Gastrocnemius medialis (tissue), 4 donors: ENCODE measurements around the gene SUV39H2.

ENCODE experiments used
- POLR2A ChIP-seq, 2 donors: fragments of 450-650 bp; IDR thresholded peaks; one replicate each; pipeline ENCODE4 v1.6.1; 2017; ENCODE audit warnings: antibody characterized with exemption in 2 of 2, mild to moderate bottlenecking in 2 of 2, moderate library complexity in 2 of 2
- TF ChIP-seq, protein P1 (sequence below), 5 experiments: fragments of 450-650 bp in 3 of 5; fragments of 200-600 bp in 2 of 5; sonication (generic) in 2 of 5; IDR thresholded peaks in 4 of 5; conservative IDR thresholded peaks in 1 of 5; 1 replicate in 4 of 5; 2 replicates in 1 of 5; pipeline ENCODE4 v1.5.1; 2016 to 2019; ENCODE audit warnings: antibody characterized with exemption in 5 of 5, mild to moderate bottlenecking in 3 of 5, moderate library complexity in 3 of 5

DNA sequence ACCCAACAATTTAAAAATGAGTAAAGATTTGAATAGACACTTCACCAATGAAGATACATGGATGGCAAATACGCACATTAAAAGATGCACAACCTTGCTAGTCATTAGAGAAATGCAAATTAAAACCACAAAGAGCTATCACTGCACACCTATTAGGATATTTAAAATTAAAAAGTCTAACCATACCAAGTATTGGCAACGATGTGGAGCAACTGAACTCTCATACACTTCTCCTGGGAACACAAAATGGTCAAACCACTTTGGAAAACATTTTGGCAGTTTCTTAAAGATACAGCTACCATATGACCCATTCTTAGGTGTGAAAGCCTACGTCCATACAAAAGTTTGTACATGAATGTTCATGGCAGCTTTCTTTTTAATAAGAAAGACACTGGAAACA is 39.2 kb downstream of the SUV39H2 start:
- TF ChIP-seq, protein P1, sequence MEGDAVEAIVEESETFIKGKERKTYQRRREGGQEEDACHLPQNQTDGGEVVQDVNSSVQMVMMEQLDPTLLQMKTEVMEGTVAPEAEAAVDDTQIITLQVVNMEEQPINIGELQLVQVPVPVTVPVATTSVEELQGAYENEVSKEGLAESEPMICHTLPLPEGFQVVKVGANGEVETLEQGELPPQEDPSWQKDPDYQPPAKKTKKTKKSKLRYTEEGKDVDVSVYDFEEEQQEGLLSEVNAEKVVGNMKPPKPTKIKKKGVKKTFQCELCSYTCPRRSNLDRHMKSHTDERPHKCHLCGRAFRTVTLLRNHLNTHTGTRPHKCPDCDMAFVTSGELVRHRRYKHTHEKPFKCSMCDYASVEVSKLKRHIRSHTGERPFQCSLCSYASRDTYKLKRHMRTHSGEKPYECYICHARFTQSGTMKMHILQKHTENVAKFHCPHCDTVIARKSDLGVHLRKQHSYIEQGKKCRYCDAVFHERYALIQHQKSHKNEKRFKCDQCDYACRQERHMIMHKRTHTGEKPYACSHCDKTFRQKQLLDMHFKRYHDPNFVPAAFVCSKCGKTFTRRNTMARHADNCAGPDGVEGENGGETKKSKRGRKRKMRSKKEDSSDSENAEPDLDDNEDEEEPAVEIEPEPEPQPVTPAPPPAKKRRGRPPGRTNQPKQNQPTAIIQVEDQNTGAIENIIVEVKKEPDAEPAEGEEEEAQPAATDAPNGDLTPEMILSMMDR (IDR thresholded peaks at IDR 0.05 in 4 of 5, conservative IDR thresholded peaks at IDR 0.05 in 1 of 5) = no peak
- TF ChIP-seq POLR2A (IDR thresholded peaks at IDR 0.05) = no peak
